Measurements from ENCODE around the gene ITGB2.

ITGB2 gene

DNA sequence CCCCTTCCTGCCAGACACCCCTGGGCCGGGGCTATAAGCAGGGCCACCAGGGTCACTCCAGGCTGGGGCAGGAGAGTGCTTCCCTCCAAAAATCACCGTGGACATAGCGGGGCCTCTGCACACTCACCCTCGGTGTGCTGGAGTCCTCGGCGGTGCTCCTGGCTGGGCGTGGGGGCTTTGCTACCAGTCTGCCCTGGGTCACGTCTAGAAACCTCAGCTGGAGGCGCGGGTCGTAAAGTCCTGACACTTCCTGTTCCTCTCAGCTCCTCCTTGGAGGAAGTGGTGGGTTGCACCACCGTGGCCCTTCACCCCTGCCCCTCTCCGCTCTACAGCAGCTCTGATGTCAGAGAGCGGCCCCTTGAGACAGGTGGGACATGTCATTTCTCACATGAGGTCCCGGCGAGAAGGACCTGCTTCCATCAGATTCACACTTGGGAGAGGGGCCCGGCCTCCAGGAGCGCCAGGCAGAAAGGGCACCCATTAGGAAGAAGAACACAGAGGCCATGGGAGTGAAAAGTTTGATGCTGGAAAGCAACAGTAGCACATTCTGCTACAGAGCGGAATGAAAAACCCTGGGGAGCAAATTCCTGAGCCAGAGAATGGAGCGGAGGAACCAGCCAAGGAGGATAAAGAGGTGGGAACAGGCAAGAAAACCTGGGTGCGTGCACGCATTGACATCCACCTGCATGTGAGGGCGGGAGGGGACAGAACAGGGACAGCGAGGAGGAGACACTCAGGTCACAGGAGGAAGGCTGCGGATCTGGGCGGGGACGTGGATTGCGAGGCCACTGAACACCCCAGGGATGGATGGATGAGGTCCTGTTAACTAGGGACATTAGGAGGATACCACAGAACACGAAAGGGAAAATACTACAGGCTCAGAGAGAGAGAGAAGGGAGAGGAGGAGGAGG lies at the start of gene ITGB2:
Gene ITGB2, minus strand, starts transcription at position 206 of the 911 bp plus-strand sequence. CDS start 10,117 bp downstream, outside the sequence.
- H3K4me3 ChIP-seq (replicated peaks; ENCODE audit: low read depth, low read length): no peak within 1 kb of the TSS
- no peak for DNase-seq (ENCODE audit: low read depth)
- no peak for TF ChIP-seq CTCF (IDR thresholded peaks at IDR 0.05; ENCODE audit: low read length, missing control alignments)

DNA sequence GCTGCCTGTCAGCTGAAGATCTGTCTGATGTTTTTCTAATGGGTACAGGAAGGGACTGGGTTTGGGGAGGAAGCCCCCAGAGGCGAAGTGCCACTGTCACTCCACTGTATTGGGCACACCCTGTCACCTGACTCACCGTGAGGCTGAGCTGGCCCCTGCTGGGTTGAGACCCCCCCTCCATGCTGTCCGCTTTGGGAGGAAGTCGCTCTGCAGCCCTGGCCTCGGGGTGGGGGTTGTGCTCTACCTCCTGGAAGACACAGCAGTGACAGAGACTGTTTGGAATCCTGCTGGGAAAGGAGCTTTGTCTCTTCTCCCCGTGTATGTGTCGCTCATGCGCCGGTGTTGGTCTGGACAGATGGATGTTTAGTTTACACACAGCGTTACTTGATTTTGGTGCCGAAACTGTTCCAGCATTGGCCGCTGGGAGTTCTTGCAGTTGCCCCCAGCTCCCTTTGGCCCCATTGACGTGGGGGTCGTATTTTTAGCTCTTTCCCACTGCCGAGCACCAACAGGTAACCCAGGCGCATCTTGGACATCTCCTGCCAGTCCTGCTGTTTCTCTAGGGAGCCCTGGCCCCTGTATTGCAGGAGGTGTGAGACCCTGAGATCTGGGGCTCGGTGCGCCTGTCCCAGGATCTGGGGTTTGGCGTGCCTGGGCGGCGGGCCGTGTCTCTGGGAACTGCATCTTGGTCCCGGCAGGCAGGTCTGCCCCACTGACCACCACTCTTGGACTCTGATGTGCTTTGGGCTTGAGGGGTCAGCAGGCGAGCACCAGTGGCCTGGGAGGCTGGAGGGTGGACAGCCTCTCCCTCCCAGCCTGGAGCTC lies 49.4 kb upstream of the ITGB2 start:
- TF ChIP-seq CTCF (IDR thresholded peaks at IDR 0.05; ENCODE audit: low read length, missing control alignments): no peak
- DNase-seq (ENCODE audit: low read depth): peak; percentile 27
- H3K4me3 ChIP-seq (replicated peaks; ENCODE audit: low read depth, low read length): no peak overlapping the region

DNA sequence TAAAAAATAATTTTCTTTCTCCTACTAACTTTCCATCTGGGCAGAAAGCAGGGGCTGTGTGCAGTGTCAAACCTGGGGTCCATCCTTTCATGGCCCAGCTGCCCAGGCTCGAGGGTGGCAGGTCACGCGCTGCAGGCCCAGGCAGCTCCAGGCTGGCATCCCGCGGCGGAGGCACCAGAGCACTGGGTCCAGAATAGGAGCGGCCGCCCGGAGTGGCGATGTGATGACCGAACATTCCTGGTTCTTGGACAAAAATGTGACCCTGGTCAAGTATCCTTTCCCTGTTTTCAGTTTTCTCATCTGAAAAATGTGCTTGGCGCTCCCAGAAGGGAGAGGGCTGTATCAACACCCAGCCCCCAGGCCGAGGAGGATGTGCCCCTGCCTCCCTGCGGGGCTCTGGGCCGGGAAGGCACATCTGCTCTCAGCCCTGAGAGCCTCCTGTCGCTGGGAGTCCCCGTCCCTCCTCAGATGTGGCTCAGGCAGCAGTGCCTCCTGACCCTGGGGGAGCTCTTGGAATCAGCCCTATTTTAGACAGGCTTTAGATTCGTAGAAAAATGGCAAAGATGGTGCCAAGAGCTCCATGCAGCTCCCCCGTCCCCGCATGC lies 48.5 kb upstream of the ITGB2 start:
- TF ChIP-seq CTCF (IDR thresholded peaks at IDR 0.05; ENCODE audit: low read length, missing control alignments): no peak
- no peak overlapping the region for H3K4me3 ChIP-seq (replicated peaks; ENCODE audit: low read depth, low read length)
- no peak for DNase-seq (ENCODE audit: low read depth)

GRCh38 chr21:44967082-44968047 lies 46.7 kb upstream of the ITGB2 start:
- DNase-seq (ENCODE audit: low read depth): no peak
- TF ChIP-seq CTCF (IDR thresholded peaks at IDR 0.05; ENCODE audit: low read length, missing control alignments): no peak
- no peak overlapping the region for H3K4me3 ChIP-seq (replicated peaks; ENCODE audit: low read depth, low read length)

DNA sequence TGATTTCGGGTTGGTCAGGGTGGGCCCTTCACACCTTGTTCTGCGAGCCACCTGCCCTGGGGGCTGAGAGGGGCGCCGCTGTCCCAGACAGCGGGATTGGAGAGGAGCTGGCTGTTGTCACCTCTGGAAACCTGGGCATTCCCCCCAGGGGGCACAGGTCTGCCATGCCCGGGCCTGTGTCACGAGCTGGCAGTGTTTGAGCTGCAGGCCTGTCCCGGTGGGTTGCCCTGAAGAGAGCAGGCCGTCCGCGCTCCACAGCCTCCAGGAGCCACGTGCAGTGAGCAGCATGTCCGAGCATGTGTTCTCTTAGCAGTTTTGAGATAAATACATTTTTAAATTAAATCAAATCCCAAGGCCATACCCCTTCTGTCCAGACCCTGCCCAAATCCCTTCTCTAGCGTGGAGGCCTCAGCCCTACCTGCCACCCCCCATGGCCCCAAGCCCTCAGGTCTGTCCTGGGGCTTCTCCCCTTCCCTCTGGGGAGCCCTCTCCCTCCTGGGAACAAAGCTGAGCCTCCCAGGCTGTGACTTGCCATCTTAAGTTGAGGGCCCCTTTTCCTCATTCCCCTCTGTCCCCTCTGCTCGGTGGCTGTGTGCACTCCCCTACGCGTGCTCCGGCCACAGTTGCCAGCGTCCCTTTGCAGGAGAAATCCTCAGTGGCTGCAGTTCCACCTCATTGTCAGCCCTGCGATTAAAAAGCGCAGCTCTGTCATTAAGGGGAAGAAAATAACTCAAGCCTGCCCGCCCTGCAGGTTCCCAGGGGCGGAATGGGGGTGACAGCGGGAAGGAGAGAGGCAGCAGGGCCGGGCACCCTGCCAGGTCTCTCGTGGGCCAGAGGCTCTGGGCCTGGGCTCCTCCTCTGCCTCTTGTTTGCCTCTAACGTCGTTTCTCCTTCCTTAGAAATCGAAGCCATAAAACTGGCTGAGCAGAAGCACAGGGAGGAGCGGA lies 45.7 kb upstream of the ITGB2 start:
- peak; percentile 10 for DNase-seq (ENCODE audit: low read depth)
- H3K4me3 ChIP-seq (replicated peaks; ENCODE audit: low read depth, low read length): no peak overlapping the region
- no peak for TF ChIP-seq CTCF (IDR thresholded peaks at IDR 0.05; ENCODE audit: low read length, missing control alignments)
